Dermis microvascular lymphatic vessel endothelial cell (primary cell): ENCODE results near the gene PMM2. TPM values are rescaled to one million over a fixed set of nuclear protein-coding genes. Genes with fewer than 3 reads are reported as not detected.
"Not testable (repeated sequence)": the region's sequence is repeated elsewhere in the genome, so short reads cannot be mapped to it uniquely, and the experiment has no call there.

Experiments
- DNase-seq, 2 donors: peaks; one replicate each; pipeline versions ENCODE4 v3.0.0 to v3.0.0-alpha.2; 2010; ENCODE audit warnings: low read depth in 2 of 2
- total RNA-seq: library from RNA; depleted of rRNA; stranded (reverse); fragments of >200 nt; gene quantifications from 2 replicates; pipeline ENCODE4 v1.2.1, GENCODE V29; 2014

PMM2 gene
- total RNA-seq, 1 donor from 2014 or later = 13.5 TPM

DNA sequence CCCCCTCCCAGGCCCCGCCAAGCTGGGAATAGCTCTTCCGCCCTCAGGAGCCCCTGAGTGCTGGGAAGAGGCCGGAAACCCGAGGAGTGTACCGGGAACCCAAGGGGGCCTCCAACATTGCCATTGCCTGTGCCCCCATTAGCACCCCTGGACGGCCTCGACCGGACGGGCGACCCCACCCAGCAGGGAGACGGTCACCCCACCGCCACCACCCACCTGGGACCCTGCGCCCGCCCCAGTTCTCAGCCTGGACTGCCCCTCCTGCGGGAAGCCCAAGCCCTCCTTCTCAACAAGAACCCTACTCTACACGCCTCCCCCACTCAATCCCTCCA is 69.2 kb downstream of the PMM2 start:
- no peak for DNase-seq

DNA sequence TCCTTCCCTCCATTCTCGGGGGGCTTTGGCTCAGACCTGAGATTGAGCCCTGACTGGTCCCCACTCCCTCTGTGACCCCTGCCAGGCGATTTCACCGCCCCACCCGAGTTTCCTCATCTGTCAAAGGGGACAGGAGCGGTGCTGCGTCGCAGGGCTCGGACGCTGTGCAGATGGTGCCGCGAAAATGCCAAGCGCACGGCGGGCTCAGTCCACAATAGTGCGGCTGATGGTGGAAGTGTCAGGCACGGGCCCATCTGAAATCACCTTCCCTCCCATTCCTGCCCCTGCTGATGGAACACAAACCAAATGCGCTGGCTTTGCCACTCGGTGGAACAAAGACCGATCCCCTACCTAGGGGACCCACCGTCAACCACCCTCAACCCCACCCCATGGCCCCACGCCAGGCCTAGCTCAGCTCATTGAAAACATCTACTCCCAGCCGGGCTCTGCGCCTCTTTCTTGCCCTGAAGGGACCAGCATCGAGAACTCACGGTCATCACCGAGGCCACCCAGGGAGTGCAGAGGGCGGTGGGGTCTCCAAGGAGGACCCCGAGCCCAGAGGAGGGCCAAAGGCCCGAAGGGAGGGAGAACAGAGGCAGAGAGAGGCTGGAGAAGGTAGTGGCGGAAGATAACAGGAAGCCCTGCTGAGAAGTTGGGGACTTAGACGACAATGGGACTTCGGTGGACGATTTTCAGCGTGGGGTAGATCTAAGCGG is 69.7 kb downstream of the PMM2 start:
- DNase-seq = no peak

GRCh38 chr16:8867932-8868415 is 70.3 kb downstream of the PMM2 start:
- DNase-seq = no peak

GRCh38 chr16:8868416-8869211 is 71.0 kb downstream of the PMM2 start, which contains the start of gene CARHSP1:
Gene CARHSP1, minus strand, starts transcription at chr16:8869006. Its CDS starts 9,678 bp downstream, at chr16:8859328.
- DNase-seq = peak; percentile 65 to 91

DNA sequence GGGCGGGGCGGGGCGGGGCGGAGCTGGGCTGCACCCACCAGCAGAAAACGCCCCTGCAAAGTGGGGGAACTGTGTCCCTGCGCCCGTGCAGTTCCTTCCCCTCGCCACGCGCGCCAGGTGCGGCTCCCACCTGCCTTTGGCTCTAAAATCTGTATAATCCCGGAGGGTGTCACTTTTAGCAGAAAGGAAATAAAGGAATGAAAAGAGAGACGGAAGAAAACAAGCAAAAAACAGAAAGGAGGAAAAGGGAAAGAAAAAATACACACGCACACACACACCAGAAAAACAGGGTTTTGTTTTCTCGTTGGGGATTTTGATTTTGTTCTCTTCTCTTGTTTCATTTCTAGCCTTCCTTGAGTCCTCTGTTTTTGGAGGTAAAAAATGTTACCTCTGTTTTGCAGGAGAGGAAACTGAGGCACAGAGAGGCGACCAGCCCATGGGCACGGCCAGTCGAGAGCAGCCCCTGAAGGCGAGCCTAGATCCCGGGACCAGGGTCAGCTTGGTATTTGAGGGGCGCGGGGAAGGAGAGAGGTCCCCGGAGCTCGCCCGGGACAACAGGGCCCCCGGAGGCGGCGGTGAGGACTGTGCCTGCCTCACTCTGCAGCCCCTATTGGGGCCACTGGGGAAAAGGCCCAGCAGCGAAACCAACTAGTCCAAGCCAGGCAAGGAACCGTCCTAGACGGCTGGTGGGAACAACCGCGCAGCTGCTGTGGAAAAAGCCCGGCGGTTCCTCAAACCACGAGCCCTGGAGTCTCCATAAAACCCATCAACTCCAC is 71.8 kb downstream of the PMM2 start:
- no peak for DNase-seq

DNA sequence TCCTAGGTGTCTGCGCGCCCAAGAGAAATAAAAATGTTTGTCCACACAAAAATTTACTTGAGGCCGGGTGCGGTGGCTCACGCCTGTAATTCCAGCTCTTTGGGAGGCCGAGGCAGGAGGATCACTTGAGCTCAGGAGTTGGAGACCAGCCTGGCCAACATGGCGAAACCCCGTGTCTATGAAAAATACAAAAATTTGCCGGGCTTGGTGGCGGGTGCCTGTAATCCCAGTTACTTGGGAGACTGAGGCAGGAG is 72.3 kb downstream of the PMM2 start:
- not testable (repeated sequence) for DNase-seq

DNA sequence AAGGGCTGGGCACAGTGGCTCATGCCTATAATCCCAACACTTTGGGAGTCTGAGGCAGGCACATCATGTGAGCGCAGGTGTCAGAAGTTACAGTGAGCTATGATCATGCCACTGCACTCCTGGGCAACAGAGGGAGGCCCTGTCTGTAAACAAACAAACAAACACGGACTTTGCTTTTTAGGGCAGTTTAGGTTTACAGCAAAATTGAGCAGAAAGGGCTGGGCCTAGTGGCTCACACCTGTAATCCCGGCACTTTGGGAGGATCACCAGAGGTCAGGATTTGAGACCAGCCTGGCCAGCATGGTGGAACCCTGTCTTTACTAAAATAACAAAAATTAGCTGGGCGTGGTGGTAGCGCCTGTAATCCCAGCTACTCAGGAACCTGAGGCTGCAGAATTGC is 74.4 kb downstream of the PMM2 start:
- no peak for DNase-seq

- DNase-seq = no peak
These were observed 75.6 kb downstream of the PMM2 start for GRCh38 chr16:8872967-8873865.

GRCh38 chr16:8873866-8874195 is 76.2 kb downstream of the PMM2 start:
- not testable (repeated sequence) for DNase-seq

DNA sequence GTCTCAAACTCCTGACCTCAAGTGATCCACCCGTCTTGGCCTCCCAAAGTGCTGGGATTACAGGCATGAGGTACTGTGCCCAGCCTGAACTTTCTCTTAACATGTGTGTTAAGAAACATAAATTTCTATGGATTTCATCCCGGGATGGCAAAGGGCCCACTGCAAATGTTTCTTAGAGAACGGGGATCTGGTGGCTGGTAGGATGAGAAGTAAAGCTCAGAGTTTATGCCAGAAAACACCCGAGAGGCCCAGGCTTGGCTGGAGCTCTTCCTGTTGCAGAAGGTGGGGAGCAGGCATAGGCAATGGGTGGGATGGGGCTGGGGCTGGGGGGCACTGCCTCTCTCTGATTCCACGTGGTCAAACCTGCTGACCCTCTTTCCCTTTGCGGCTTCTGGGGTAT is 76.7 kb downstream of the PMM2 start:
- DNase-seq = no peak

DNA sequence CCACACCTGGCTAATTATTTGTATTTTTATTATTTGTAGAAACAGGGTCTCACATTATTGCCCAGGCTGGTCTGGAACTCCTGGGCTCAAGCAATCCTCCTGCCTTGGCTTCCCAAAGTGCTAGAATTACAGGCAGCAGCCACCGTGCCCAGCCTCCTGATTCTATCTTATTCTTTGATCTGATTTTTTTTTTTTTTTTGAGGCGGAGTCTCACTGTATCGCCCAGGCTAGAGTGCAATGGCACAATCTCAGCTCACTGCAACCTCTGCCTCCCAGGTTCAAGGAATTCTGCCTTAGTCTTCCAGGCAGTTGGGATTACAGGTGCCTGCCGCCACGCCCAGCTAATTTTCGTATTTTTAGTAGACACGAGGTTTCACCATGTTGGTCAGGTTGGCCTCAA is 77.7 kb downstream of the PMM2 start:
- DNase-seq = not testable (repeated sequence)

DNA sequence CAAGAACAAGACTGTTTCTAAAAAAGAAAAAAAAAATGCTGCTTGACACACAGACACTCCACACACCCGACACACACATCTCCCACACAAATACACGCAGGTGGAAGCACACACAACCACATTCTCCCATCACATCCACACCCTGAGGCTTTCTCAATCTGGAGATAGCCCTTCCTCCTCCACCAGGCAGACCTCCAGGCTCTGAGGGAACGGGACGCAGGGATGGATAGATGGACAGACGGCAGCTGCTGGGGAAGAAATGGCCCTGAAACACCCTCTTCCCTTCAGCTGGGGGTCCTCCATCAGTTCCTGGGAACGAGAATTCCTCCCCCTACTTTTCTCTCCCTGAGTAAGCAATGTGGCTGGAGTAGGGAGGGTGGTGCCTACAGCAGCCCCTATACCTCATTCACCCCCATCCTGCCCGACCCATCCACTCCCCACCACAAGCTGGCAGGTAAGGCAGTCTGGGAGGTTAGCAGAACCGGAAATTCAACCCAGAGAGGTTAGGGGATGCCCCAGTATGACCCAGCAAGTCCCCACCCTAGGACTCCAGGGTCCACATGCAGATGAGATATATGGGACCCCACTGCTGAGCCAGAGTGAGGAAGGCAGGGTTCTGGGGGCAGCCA is 80.4 kb downstream of the PMM2 start:
- DNase-seq = no peak

- DNase-seq = no peak
These were observed 80.9 kb downstream of the PMM2 start for GRCh38 chr16:8878523-8878911.

DNA sequence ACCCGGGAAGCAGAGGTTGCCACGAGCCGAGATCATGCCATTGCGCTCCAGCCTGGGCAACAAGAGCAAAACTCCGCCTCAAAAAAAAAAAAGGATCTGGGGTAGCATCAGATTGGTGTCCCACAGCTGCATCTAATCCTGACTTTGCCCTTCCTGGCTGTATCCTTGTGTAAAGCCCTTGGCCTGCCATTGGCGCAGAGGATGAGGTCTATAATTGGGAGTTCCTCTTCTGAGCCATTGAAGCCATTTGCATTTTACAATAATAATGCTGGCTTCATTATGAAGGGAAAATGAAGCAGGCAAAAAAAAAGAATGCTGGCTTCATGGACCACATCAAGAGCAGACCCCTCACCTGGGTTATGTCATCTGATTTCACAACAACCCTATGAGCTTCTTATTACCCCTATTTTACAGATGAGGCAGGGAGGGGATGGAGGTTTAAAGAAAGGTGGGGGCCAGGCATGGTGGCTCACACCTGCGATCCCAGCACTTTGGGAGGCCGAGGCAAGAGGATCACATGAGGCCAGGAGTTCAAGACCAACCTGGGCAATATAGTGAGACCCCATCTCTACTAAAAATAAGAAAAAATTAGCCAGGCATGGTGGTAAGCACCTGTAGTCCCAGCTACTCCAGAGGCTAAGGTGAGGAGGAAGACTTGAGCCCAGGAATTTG is 83.3 kb downstream of the PMM2 start:
- DNase-seq = no peak

GRCh38 chr16:8882041-8882617 is 84.5 kb downstream of the PMM2 start, which contains the start of gene LITAFD:
Gene LITAFD, plus strand, starts transcription at chr16:8882351. Its CDS starts 2,005 bp downstream, at chr16:8884356.
- no peak for DNase-seq

DNA sequence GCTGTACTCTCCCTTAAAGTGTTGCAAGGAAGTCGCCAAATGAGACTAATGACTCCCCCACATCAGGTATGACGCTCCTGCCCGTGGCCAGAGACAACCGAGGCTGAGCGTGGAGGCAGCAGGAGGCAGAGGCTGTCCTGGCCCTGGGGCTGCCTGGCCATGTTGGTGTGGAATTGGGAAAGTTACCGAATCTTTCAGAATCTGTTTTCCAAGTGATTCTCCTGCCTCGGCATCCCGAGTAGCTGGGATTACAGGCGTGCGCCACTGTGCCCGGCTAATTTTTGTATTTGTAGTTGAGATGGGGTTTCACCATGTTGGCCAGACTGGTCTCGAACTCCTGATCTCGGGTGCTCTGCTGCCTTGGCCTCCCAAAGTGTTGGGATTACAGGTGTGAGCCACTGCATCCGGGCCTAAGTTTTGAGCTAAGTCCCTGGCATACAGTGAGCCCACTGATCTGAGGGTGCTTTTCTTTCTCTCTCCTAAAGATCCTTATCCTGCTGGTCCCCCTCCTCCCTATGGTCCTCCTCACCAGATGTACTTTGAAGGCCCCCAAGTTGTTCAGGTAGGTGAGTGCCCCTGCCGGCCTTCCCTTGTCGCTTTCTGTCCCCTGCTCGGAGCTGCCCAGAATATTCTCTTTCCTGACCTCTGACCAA is 85.2 kb downstream of the PMM2 start:
- DNase-seq = no peak

DNA sequence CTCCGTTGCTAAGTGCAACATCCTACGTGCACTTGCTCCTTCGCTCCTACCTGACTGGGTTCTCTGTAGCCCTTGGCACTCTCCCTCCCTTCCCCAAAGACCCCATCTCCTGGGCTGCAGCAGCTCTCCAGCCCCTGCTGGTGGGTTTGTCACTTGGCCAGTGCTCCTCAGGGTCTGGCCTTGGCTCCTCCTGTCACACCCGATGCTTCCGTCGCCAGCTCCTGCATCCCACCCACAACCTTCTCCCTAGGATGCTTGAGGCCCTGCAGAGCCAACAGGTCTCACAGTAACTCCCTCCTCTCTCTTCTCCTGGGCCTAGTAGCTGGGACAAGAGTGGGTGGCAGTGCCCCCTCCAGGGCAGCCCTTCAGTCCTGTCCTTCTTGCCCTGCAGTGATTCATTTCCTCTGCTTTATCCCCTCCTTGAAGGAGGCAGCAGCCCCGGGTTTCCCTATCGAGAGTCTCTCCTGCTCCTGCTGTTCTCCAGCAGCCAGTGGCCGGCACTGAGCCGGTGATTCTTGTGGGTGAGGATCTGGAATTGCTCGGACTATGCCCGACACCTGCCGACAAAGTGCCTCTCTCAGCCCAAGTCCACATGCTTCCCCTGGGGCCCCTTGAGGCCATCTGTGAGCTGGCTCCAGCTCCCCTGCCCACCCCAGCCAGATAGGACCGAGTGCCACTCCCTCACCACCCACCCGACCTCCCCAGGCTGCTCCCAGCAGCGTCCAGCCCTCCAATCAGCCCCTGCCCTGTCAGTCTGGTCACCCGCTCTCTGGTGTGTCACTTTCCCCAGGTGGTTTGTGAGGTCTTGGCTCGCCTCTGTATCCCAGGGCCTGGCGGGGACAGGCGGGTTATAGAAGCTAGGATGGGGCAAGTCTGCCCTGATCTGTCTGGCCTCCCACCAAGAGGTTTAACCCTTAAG is 88.3 kb downstream of the PMM2 start:
- DNase-seq = peak in 1 of 2 donors; percentile 44
